OCI-LY3 (cell line): ENCODE measurements around the gene NR2F2.

Experiments
- H2AFZ ChIP-seq: fragments of 200-600, 300-600 bp; shearing (Covaris generic); 2 replicates; pipeline ENCODE4 v1.6.0; 2014; ENCODE audit warnings: antibody characterized with exemption, low read depth, low read length
- H3K27ac ChIP-seq: fragments of 200-600, 300-600 bp; sonication (generic); 2 replicates; pipeline ENCODE4 v1.5.1; 2014; ENCODE audit warnings: mild to moderate bottlenecking, low read length, moderate library complexity, mixed read lengths
- H3K27me3 ChIP-seq: fragments of 200-600, 300-600 bp; sonication (generic); 2 replicates; pipeline ENCODE4 v1.6.1; 2014; ENCODE audit warnings: low read depth, low read length, mixed read lengths
- H3K36me3 ChIP-seq: fragments of 200-600, 300-600 bp; sonication (generic); replicated peaks from 2 replicates; pipeline ENCODE3; 2014; ENCODE audit warnings: low read depth, low read length, mixed read lengths
- H3K4me1 ChIP-seq: fragments of 300-600, 200-600 bp; sonication (generic); 2 replicates; pipeline ENCODE4 v1.6.1; 2014; ENCODE audit warnings: low read length, mixed read lengths
- H3K4me2 ChIP-seq: fragments of 200-600, 300-600 bp; sonication (generic); 2 replicates; pipeline ENCODE4 v1.6.1; 2014; ENCODE audit warnings: low read length, mixed read lengths
- H3K4me3 ChIP-seq: fragments of 300-600, 200-600 bp; sonication (generic); 2 replicates; pipeline ENCODE4 v1.5.1; 2014; ENCODE audit warnings: antibody characterized with exemption, mild to moderate bottlenecking, low read length, moderate library complexity
- H3K79me2 ChIP-seq: fragments of 300-600, 200-600 bp; shearing (Covaris generic); 2 replicates; pipeline ENCODE4 v1.6.1; 2014; ENCODE audit warnings: mild to moderate bottlenecking, low read length, mixed read lengths
- H3K9ac ChIP-seq: fragments of 300-600, 200-600 bp; shearing (Covaris generic); 2 replicates; pipeline ENCODE4 v1.6.0; 2014; ENCODE audit warnings: mild to moderate bottlenecking, low read length, moderate library complexity
- H3K9me3 ChIP-seq: fragments of 200-600, 300-600 bp; shearing (Covaris generic); 2 replicates; pipeline ENCODE4 v1.6.1; 2014; ENCODE audit warnings: low read length, mixed read lengths; ENCODE audit not compliant: insufficient read depth
- H4K20me1 ChIP-seq: fragments of 200-600, 300-600 bp; sonication (generic); 2 replicates; pipeline ENCODE4 v1.6.1; 2016; ENCODE audit warnings: low read length, mixed read lengths; ENCODE audit not compliant: insufficient read depth
- EZH2phosphoT487 ChIP-seq: fragments of 200-600 bp; shearing (Covaris generic); IDR thresholded peaks from 2 replicates; pipeline ENCODE4 v1.6.1; 2018; ENCODE audit warnings: antibody characterized with exemption, mixed run types, low read depth
- TF ChIP-seq, protein P1 (sequence below): fragments of 200-600, 300-600 bp; sonication (generic); IDR thresholded peaks from 2 replicates; pipeline ENCODE4 v1.5.1; 2014; ENCODE audit warnings: antibody characterized with exemption, low read length, low read depth

NR2F2 gene

GRCh38 chr15:96332637-96333121 is 2.2 kb downstream of the NR2F2 start:
- no peak overlapping the region for H3K4me3 ChIP-seq
- H3K36me3 ChIP-seq, result no peaks in the 10 kb centered on the region
- no peak overlapping the region for H2AFZ ChIP-seq
- no peak overlapping the region for H3K4me2 ChIP-seq
- H3K9me3 ChIP-seq, result no peaks in the 10 kb centered on the region
- peaks cover 15% of the 10 kb centered on the region; the same call in 1 of the 2 replicates for H3K27me3 ChIP-seq
- H3K27ac ChIP-seq, result no peak overlapping the region
- H3K4me1 ChIP-seq, result no peaks in the 10 kb centered on the region
- no peak overlapping the region for H3K9ac ChIP-seq
- no peaks in the 10 kb centered on the region for H3K79me2 ChIP-seq
- TF ChIP-seq, protein P1, sequence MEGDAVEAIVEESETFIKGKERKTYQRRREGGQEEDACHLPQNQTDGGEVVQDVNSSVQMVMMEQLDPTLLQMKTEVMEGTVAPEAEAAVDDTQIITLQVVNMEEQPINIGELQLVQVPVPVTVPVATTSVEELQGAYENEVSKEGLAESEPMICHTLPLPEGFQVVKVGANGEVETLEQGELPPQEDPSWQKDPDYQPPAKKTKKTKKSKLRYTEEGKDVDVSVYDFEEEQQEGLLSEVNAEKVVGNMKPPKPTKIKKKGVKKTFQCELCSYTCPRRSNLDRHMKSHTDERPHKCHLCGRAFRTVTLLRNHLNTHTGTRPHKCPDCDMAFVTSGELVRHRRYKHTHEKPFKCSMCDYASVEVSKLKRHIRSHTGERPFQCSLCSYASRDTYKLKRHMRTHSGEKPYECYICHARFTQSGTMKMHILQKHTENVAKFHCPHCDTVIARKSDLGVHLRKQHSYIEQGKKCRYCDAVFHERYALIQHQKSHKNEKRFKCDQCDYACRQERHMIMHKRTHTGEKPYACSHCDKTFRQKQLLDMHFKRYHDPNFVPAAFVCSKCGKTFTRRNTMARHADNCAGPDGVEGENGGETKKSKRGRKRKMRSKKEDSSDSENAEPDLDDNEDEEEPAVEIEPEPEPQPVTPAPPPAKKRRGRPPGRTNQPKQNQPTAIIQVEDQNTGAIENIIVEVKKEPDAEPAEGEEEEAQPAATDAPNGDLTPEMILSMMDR, result no peak
- TF ChIP-seq EZH2phosphoT487, result no peak
- no peaks in the 10 kb centered on the region for H4K20me1 ChIP-seq

DNA sequence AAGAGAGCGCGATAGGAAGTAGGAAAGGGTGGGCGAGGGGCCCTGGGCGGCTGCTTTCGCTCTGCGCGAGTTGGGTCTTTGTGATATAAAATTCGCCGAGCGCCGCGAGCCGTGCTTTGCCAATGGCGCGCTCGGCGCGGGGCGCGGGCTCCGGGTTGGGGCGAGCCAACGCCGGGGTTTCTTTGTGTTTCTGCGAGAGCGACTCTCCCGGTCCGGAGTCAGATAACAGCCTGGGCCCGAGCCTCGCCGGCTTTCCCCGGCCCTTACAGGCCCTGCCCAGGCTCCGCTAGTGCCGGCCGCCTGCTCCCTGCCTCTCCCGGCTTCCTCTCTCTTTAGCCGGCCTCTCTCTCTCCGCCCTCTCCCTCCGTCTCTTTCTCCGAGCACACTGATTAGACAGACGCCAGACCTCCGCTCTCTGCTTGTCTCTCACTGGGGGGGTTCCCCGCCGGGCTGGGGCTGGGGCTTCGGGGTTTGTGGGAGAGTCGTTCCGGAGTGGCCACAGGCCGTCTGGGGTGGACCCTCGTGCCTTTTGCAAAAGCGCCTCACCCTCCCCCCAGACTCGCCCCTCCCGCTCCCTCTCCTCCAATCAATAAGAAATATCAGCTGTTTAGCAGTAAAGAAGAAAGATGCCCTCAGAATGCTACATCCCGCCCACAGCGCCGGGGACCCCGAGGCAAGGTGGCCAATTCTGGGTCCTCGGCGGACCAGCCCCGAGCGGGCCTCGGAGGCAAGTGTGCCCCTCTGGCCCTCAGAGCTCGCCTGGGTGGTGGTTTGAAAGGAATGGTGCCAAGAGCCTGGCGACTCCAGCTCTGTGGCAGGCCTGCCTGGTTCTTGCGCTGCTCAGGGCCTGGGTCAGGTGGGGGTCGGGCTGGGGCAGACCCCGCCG is 2.9 kb downstream of the NR2F2 start:
- Histone ChIP-seq H3K4me1 (no peaks in the 10 kb centered on the region), H3K9me3 (no peaks in the 10 kb centered on the region), H3K9ac (no peak overlapping the region), H3K36me3 (no peaks in the 10 kb centered on the region), H3K4me2 (no peak overlapping the region), H3K27ac (no peak overlapping the region), H3K27me3 (peaks cover 15% of the 10 kb centered on the region; the same call in 1 of the 2 replicates), H2AFZ (no peak overlapping the region), H3K4me3 (no peak overlapping the region), H4K20me1 (no peaks in the 10 kb centered on the region), H3K79me2 (no peaks in the 10 kb centered on the region)
- TF ChIP-seq EZH2phosphoT487, result no peak
- TF ChIP-seq, protein P1, result no peak

DNA sequence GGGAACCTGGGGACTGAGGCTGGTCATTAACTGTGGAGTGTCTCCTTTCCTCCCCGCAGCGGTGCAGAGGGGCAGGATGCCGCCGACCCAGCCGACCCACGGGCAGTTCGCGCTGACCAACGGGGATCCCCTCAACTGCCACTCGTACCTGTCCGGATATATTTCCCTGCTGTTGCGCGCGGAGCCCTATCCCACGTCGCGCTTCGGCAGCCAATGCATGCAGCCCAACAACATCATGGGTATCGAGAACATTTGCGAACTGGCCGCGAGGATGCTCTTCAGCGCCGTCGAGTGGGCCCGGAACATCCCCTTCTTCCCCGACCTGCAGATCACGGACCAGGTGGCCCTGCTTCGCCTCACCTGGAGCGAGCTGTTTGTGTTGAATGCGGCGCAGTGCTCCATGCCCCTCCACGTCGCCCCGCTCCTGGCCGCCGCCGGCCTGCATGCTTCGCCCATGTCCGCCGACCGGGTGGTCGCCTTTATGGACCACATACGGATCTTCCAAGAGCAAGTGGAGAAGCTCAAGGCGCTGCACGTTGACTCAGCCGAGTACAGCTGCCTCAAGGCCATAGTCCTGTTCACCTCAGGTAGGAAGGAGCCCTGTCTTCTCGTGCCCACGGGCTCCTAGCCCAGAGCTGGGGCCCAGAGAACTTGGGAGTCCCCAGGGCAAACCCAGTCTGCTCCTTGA is 3.7 kb downstream of the NR2F2 start:
- H3K4me3 ChIP-seq, result no peak overlapping the region
- no peaks in the 10 kb centered on the region for H3K4me1 ChIP-seq
- H4K20me1 ChIP-seq, result no peaks in the 10 kb centered on the region
- no peak overlapping the region for H3K4me2 ChIP-seq
- H2AFZ ChIP-seq, result no peak overlapping the region
- H3K79me2 ChIP-seq, result no peaks in the 10 kb centered on the region
- H3K9me3 ChIP-seq, result no peaks in the 10 kb centered on the region
- TF ChIP-seq EZH2phosphoT487, result no peak
- TF ChIP-seq, protein P1, result no peak
- peaks cover 16% of the 10 kb centered on the region; the same call in 1 of the 2 replicates for H3K27me3 ChIP-seq
- no peak overlapping the region for H3K27ac ChIP-seq
- no peaks in the 10 kb centered on the region for H3K36me3 ChIP-seq
- H3K9ac ChIP-seq, result no peak overlapping the region
